Brain microvascular endothelial cell (primary cell): ENCODE measurements around the gene CTXND2.
"Not testable (repeated sequence)": the region's sequence is repeated elsewhere in the genome, so short reads cannot be mapped to it uniquely, and the experiment has no call there.

ENCODE experiments used
- DNase-seq: peaks from one replicate; pipeline ENCODE4 v3.0.0-alpha.2; 2020
- H3K27ac ChIP-seq: fragments of 250-450 bp; sonication (Bioruptor Pico); 2 replicates; pipeline ENCODE4 v1.5.1; 2020; ENCODE audit warnings: mild to moderate bottlenecking, moderate library complexity
- H3K27me3 ChIP-seq: fragments of 250-450 bp; sonication (Bioruptor Pico); replicated peaks from 2 replicates; pipeline ENCODE4 v1.5.1; 2020; ENCODE audit warnings: mild to moderate bottlenecking
- H3K36me3 ChIP-seq: fragments of 250-450 bp; sonication (Bioruptor Pico); replicated peaks from 2 replicates; pipeline ENCODE4 v1.5.1; 2020; ENCODE audit warnings: mild to moderate bottlenecking
- H3K4me3 ChIP-seq: 2 replicates; pipeline ENCODE4 v1.5.1; 2011; ENCODE audit warnings: low read depth, mild to moderate bottlenecking, control low read depth, low read length, moderate library complexity
- CTCF ChIP-seq: IDR thresholded peaks from 2 replicates; pipeline ENCODE4 v1.5.1; 2011; ENCODE audit warnings: low read depth, mild to moderate bottlenecking, moderate library complexity, low read length, control low read depth, inconsistent platforms; ENCODE audit errors: missing control alignments
- in situ Hi-C: cut with HindIII; loops from 2 replicates; pipeline ENCODE4 v1.10.0; 2017; ENCODE audit warnings: low sequenced_read_pairs, low pct_ligation_motif_present

CTXND2 gene

GRCh38 chr1:150887018-150887417 is at the start of gene CTXND2:
TSS of gene CTXND2 (plus strand) at chr1:150887136. CDS start at chr1:150912315, 25,179 bp downstream.
- in situ Hi-C loops: no loop called here
- H3K4me3 ChIP-seq: no peak within 1 kb of the TSS
- no peaks in the 10 kb centered on the region for H3K36me3 ChIP-seq
- no peak within 1 kb of the TSS for H3K27ac ChIP-seq
- H3K27me3 ChIP-seq: no peaks in the 10 kb centered on the region
- DNase-seq: peak; percentile 12
- TF ChIP-seq CTCF: no peak

- DNase-seq, in situ Hi-C loops, H3K27ac ChIP-seq: not testable (repeated sequence)
These were observed 46.1 kb upstream of the CTXND2 start for GRCh38 chr1:150840850-150841249.

GRCh38 chr1:150841626-150842025 is 45.3 kb upstream of the CTXND2 start:
- DNase-seq: no peak
- H3K27ac ChIP-seq: no peak overlapping the region
- TF ChIP-seq CTCF: no peak
- in situ Hi-C loops: no loop called here
- H3K36me3 ChIP-seq: peaks cover 9% of the 10 kb centered on the region
- H3K27me3 ChIP-seq: no peaks in the 10 kb centered on the region
- H3K4me3 ChIP-seq: no peak overlapping the region

More at GRCh38 chr1:150840850-150841249, 46.1 kb upstream of the CTXND2 start:
- H3K27me3 ChIP-seq, H3K4me3 ChIP-seq, H3K36me3 ChIP-seq: not testable (repeated sequence)

GRCh38 chr1:150842343-150842742 is 44.6 kb upstream of the CTXND2 start:
- Histone ChIP-seq H3K4me3 (no peak overlapping the region), H3K27ac (no peak overlapping the region), H3K36me3 (peaks cover 9% of the 10 kb centered on the region), H3K27me3 (no peaks in the 10 kb centered on the region)
- in situ Hi-C loops: no loop called here
- TF ChIP-seq CTCF: no peak
- DNase-seq: no peak

GRCh38 chr1:150842964-150843363 is 44.0 kb upstream of the CTXND2 start:
- Histone ChIP-seq H3K27me3 (no peaks in the 10 kb centered on the region), H3K4me3 (no peak overlapping the region), H3K36me3 (peaks cover 9% of the 10 kb centered on the region), H3K27ac (no peak overlapping the region)
- DNase-seq: no peak
- TF ChIP-seq CTCF: no peak
- in situ Hi-C loops: no loop called here

- Histone ChIP-seq H3K36me3 (peaks cover 11% of the 10 kb centered on the region), H3K4me3 (no peak overlapping the region), H3K27me3 (no peaks in the 10 kb centered on the region), H3K27ac (no peak overlapping the region)
- TF ChIP-seq CTCF: no peak
- in situ Hi-C loops: no loop called here
- DNase-seq: no peak
These were observed 43.5 kb upstream of the CTXND2 start for GRCh38 chr1:150843474-150843873.
